K562 (cell line): ENCODE data around the gene CNR1. TPM values are rescaled to one million over a fixed set of nuclear protein-coding genes. Genes with fewer than 3 reads are reported as not detected.

Source experiments
- ATAC-seq: fragments of 200-7000 bp; cut with Tn5 transposase; 3 replicates; pipeline ENCODE4 v1.9.1; 2020; ENCODE audit warnings: moderate library complexity
- BruUV-seq: library from RNA; stranded (reverse); fragments of 400-500 nt; replicated peaks from 2 replicates; lab custom pipeline; 2021; lab: Mats Ljungman, UMichigan
- CTCF ChIA-PET: fragments of 300-600 bp; formaldehyde crosslinking; extraction: SDS; loops from one replicate; lab custom pipeline; 2021; ENCODE audit warnings: low intra/inter-chr PET ratio; lab: Yijun Ruan, JAX
- POLR2A ChIA-PET: fragments of 300-600, 350-650 bp; sonication (Branson Sonifier 250); formaldehyde crosslinking; extraction: SDS; loops from one replicate; lab custom pipeline; 2021; ENCODE audit warnings: antibody characterized with exemption, inconsistent platforms; lab: Yijun Ruan, JAX
- DNase-seq, 4 experiments: peaks; one replicate each; pipeline versions ENCODE4 v3.0.0 to v3.0.0-alpha.2; 2011 to 2018; ENCODE audit warnings: low spot score in 3 of 4, mixed read lengths in 3 of 4; ENCODE audit errors: extremely low read depth in 1 of 4
- FAIRE-seq: peaks from 2 replicates; lab custom pipeline; 2011; peaks lifted over from hg19 to GRCh38; lab: Jason Lieb, UNC
- H2AFZ ChIP-seq: 2 replicates; pipeline ENCODE4 v1.6.0; 2011; ENCODE audit warnings: low read depth, low read length, control low read depth, inconsistent platforms
- H3K27ac ChIP-seq: fragments of 200-600 bp; 3 replicates; pipeline ENCODE4 v1.8.0; 2011; ENCODE audit warnings: low read depth, mild to moderate bottlenecking, control low read depth, inconsistent platforms, low read length, moderate library complexity, mixed read lengths; ENCODE audit errors: extremely low read depth
- H3K27me3 ChIP-seq, 2 experiments: fragments of 300-600 bp in 1 of 2; 2 replicates in 1 of 2; 3 replicates in 1 of 2; pipeline versions ENCODE4 v1.6.0 to v1.8.0; 2011; ENCODE audit warnings: inconsistent platforms in 2 of 2, low read length in 2 of 2, mild to moderate bottlenecking in 1 of 2, mixed read lengths in 1 of 2, moderate library complexity in 1 of 2; ENCODE audit not compliant: control insufficient read depth in 2 of 2, insufficient read depth in 2 of 2
- H3K36me3 ChIP-seq: fragments of 300-600 bp; 3 replicates; pipeline ENCODE4 v1.8.0; 2011; ENCODE audit warnings: mild to moderate bottlenecking, low read length, inconsistent platforms; ENCODE audit not compliant: control insufficient read depth, insufficient read depth
- H3K4me1 ChIP-seq, 2 experiments: fragments of 200-600 bp in 1 of 2; replicated peaks in 1 of 2; 2 replicates in 1 of 2; 3 replicates in 1 of 2; pipeline versions ENCODE4 v1.5.1 to v1.8.0; 2011; ENCODE audit warnings: inconsistent platforms in 2 of 2, low read length in 2 of 2, mild to moderate bottlenecking in 1 of 2, mixed read lengths in 1 of 2, moderate library complexity in 1 of 2; ENCODE audit not compliant: control insufficient read depth in 2 of 2, insufficient read depth in 2 of 2
- H3K4me2 ChIP-seq: 2 replicates; pipeline ENCODE4 v1.6.1; 2011; ENCODE audit warnings: low read length, control low read depth, inconsistent platforms, mixed read lengths; ENCODE audit not compliant: insufficient read depth
- H3K4me3 ChIP-seq: fragments of 200-600 bp; sonication (generic), shearing (Covaris generic); 2 replicates; pipeline ENCODE4 v1.5.1; 2016; ENCODE audit warnings: control low read depth, inconsistent platforms
- H3K79me2 ChIP-seq: fragments of 200-600 bp; 3 replicates; pipeline ENCODE4 v1.8.0; 2011; ENCODE audit warnings: low read length, inconsistent platforms; ENCODE audit not compliant: control insufficient read depth, insufficient read depth
- H3K9ac ChIP-seq, 2 experiments: 2 replicates each; pipeline versions ENCODE4 v1.6.0 to v1.6.1; 2011; ENCODE audit warnings: low read depth in 2 of 2, low read length in 2 of 2, control low read depth in 1 of 2, inconsistent platforms in 1 of 2, mild to moderate bottlenecking in 1 of 2, mixed read lengths in 1 of 2; ENCODE audit not compliant: insufficient read depth in 1 of 2
- H3K9me1 ChIP-seq: one replicate; pipeline ENCODE4 v1.6.0; 2011; ENCODE audit warnings: inconsistent platforms, mild to moderate bottlenecking, low read length, moderate library complexity; ENCODE audit not compliant: control insufficient read depth, insufficient read depth
- H3K9me3 ChIP-seq: replicated peaks from 2 replicates; pipeline ENCODE4 v1.5.1; 2011; ENCODE audit warnings: low read depth, low read length, inconsistent platforms; ENCODE audit not compliant: control insufficient read depth, insufficient read depth
- H4K20me1 ChIP-seq: replicated peaks from 2 replicates; pipeline ENCODE4 v1.6.1; 2011; ENCODE audit warnings: low read length, inconsistent platforms, mixed read lengths; ENCODE audit not compliant: control insufficient read depth, insufficient read depth
- BRD4 ChIP-seq: fragments of 200-600 bp; sonication (generic); IDR thresholded peaks from 2 replicates; pipeline ENCODE4 v1.6.1; 2017; ENCODE audit warnings: inconsistent platforms
- EP400 ChIP-seq: fragments of 450-650 bp; IDR thresholded peaks from 2 replicates; pipeline ENCODE4 v1.6.1; 2017; ENCODE audit warnings: antibody characterized with exemption, mild to moderate bottlenecking, moderate library complexity
- ETV5 ChIP-seq: sonication (generic); formaldehyde crosslinking; IDR thresholded peaks from 2 replicates; pipeline ENCODE4 v1.4.0; 2020; ENCODE audit warnings: low read depth, mild to moderate bottlenecking, missing genetic modification reagents
- FOXK2 ChIP-seq, 2 experiments: fragments of 450-650 bp; IDR thresholded peaks in 1 of 2; conservative IDR thresholded peaks in 1 of 2; 2 replicates each; pipeline ENCODE4 v1.6.1; 2016; ENCODE audit warnings: low read depth in 2 of 2, mild to moderate bottlenecking in 1 of 2
- GTF2E2 ChIP-seq: fragments of 200-800 bp; sonication (Bioruptor generic); IDR thresholded peaks from 2 replicates; pipeline ENCODE4 v1.6.1; 2016; ENCODE audit warnings: missing genetic modification characterization, missing compliant biosample characterization
- HNRNPUL1 ChIP-seq: fragments of 200-400 bp; formaldehyde crosslinking; IDR thresholded peaks from 2 replicates; pipeline ENCODE4 v1.6.1; 2017; ENCODE audit warnings: low read length
- HSF4 ChIP-seq: fragments of 250-450 bp; sonication (Bioruptor Pico); IDR thresholded peaks from 2 replicates; pipeline ENCODE4 v2.1.2; 2022; ENCODE audit warnings: mild to moderate bottlenecking, moderate library complexity, borderline replicate concordance
- MAZ ChIP-seq, 2 experiments: fragments of 450-650 bp in 1 of 2; sonication (generic) in 1 of 2; formaldehyde crosslinking; IDR thresholded peaks in 1 of 2; conservative IDR thresholded peaks in 1 of 2; 2 replicates each; pipeline versions ENCODE4 v1.4.0 to v1.5.0; 2020; ENCODE audit warnings: mild to moderate bottlenecking in 1 of 2, missing genetic modification reagents in 1 of 2
- NFIX ChIP-seq: fragments of 250-450 bp; sonication (Bioruptor Pico); IDR thresholded peaks from 2 replicates; pipeline ENCODE4 v1.4.0; 2020; ENCODE audit warnings: low read depth, mild to moderate bottlenecking, moderate library complexity
- RERE ChIP-seq: sonication (generic); formaldehyde crosslinking; IDR thresholded peaks from 2 replicates; pipeline ENCODE4 v1.8.0; 2023; ENCODE audit warnings: missing genetic modification reagents, mild to moderate bottlenecking, borderline replicate concordance
- RNF219 ChIP-seq: fragments of 250-450 bp; sonication (Bioruptor Pico); IDR thresholded peaks from 2 replicates; pipeline ENCODE4 v1.5.0; 2022; ENCODE audit warnings: mild to moderate bottlenecking
- SUPT5H ChIP-seq: fragments of 450-650 bp; IDR thresholded peaks from 2 replicates; pipeline ENCODE4 v1.6.1; 2016
- ZNF785 ChIP-seq: fragments of 250-450 bp; sonication (Bioruptor Pico); IDR thresholded peaks from 2 replicates; pipeline ENCODE4 v1.4.0; 2020; ENCODE audit warnings: mild to moderate bottlenecking
- ZSCAN32 ChIP-seq: fragments of 450-650 bp; formaldehyde crosslinking; IDR thresholded peaks from 2 replicates; pipeline ENCODE4 v1.4.0; 2020; ENCODE audit warnings: mild to moderate bottlenecking, moderate library complexity
- WGBS: fragments of 100-300 bp; shearing (Covaris generic); methylation state at CpG from one replicate; pipeline ENCODE4 v1.1.6; 2016; ENCODE audit warnings: low coverage, mixed read lengths; ENCODE audit not compliant: insufficient coverage; ENCODE audit errors: missing lambda C conversion rate; 5-methylcytosine and 5-hydroxymethylcytosine counted together
- in situ Hi-C: fragments of 300-500 bp; cut with MboI; formaldehyde crosslinking; loops from 4 replicates; pipeline ENCODE4 v1.15.0; 2018; ENCODE audit warnings: inconsistent platforms, mixed read lengths
- intact Hi-C: fragments of 100-400 bp; cut with micrococcal nuclease; formaldehyde crosslinking; loops from 2 replicates; pipeline ENCODE4 v1.14.2; 2022
- polyA plus RNA-seq, 8 experiments: library from polyadenylated mRNA; depleted of rRNA in 4 of 8; stranded (reverse) in 5 of 8; unstranded in 3 of 8; fragments of >200 nt; fragmentation: Nextera tagmentation in 2 of 8; fragmentation: Illumina TruSeq in 1 of 8; extraction: Ambion mirVana in 2 of 8; extraction: Trizol in 1 of 8; gene quantifications; 2 replicates each; pipeline versions ENCODE4 v1.2.1 to v1.2.3, GENCODE V29; 2011 to 2014; ENCODE audit warnings: inconsistent platforms in 1 of 8, missing spikeins in 1 of 8
- total RNA-seq, 7 experiments: library from RNA; depleted of rRNA in 6 of 7; stranded (reverse); fragments of >200 nt in 6 of 7; fragmentation: Illumina TruSeq in 2 of 7; extraction: Trizol in 2 of 7; gene quantifications; 2 replicates each; pipeline versions ENCODE4 v1.2.1 to v1.2.3, GENCODE V29; 2011 to 2021; ENCODE audit warnings: low replicate concordance in 1 of 7
- TF ChIP-seq, protein P1 (sequence below): sonication (generic); formaldehyde crosslinking; IDR thresholded peaks from 2 replicates; pipeline ENCODE4 v1.8.1; 2022; ENCODE audit warnings: missing genetic modification reagents

CNR1 gene
- total and polyA plus RNA-seq, 9 of the 15 experiments (the other 6 are each of a cell fraction or from before 2014, with no cell fraction given) = 0.50 to 1.9 (median 1.2) TPM; not detected in 1

GRCh38 chr6:88157106-88157505 is 9.0 kb downstream of the CNR1 start:
- Histone ChIP-seq H3K4me1 (no peaks in the 10 kb centered on the region), H3K9me1 (no peaks in the 10 kb centered on the region), H3K27me3 (no peaks in the 10 kb centered on the region; a peak in 1 of 5 replicates), H3K27ac (no peak overlapping the region), H3K4me3 (no peak overlapping the region), H3K9me3 (no peaks in the 10 kb centered on the region), H4K20me1 (no peaks in the 10 kb centered on the region; the same call in 1 of the 2 replicates), H3K79me2 (no peaks in the 10 kb centered on the region), H3K36me3 (no peaks in the 10 kb centered on the region), H2AFZ (no peak overlapping the region), H3K9ac (no peak overlapping the region), H3K4me2 (no peak overlapping the region)
- DNase-seq (no peak), FAIRE-seq (no peak), ATAC-seq (no peak)
- BruUV-seq = no TSS peak
- ChIA-PET CTCF (no interaction called here), POLR2A (no interaction called here)
- 0% methylated on average over 4 of the region's 4 CpGs for WGBS
- intact Hi-C loops = no loop called here
- in situ Hi-C loops = no loop called here
- TF ChIP-seq NFIX (CRISPR knock-in tag) (no peak), SUPT5H (no peak), ZSCAN32 (CRISPR knock-in tag) (no peak), RERE (CRISPR knock-in tag) (no peak), BRD4 (no peak), FOXK2 (conservative IDR thresholded peaks at IDR 0.05 in 1 of 2, IDR thresholded peaks at IDR 0.05 in 1 of 2; ENCODE audit: low read depth in 2 of 2) (no peak), HSF4 (no peak), RNF219 (CRISPR knock-in tag) (no peak), GTF2E2 (tag) (no peak), ZNF785 (no peak), EP400 (no peak), ETV5 (CRISPR knock-in tag) (no peak), HNRNPUL1 (no peak), MAZ (CRISPR knock-in tag; conservative IDR thresholded peaks at IDR 0.05 in 1 of 2, IDR thresholded peaks at IDR 0.05 in 1 of 2) (no peak)
- TF ChIP-seq, protein P1, sequence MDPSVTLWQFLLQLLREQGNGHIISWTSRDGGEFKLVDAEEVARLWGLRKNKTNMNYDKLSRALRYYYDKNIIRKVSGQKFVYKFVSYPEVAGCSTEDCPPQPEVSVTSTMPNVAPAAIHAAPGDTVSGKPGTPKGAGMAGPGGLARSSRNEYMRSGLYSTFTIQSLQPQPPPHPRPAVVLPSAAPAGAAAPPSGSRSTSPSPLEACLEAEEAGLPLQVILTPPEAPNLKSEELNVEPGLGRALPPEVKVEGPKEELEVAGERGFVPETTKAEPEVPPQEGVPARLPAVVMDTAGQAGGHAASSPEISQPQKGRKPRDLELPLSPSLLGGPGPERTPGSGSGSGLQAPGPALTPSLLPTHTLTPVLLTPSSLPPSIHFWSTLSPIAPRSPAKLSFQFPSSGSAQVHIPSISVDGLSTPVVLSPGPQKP (CRISPR knock-in tag) = no peak
